Endothelial cell of umbilical vein (primary cell): ENCODE results near the gene NCKAP5.

ENCODE experiments used
- EZH2 ChIP-seq: IDR thresholded peaks from 2 replicates; pipeline ENCODE4 v1.6.1; 2012; ENCODE audit warnings: borderline replicate concordance, low read depth, mild to moderate bottlenecking, moderate library complexity, low read length, inconsistent platforms; ENCODE audit not compliant: severe bottlenecking
- FOS ChIP-seq: IDR thresholded peaks from 2 replicates; pipeline ENCODE4 v1.6.1; 2011; ENCODE audit warnings: mild to moderate bottlenecking, low read length, moderate library complexity, borderline replicate concordance; ENCODE audit not compliant: insufficient read depth
- GATA2 ChIP-seq: IDR thresholded peaks from 2 replicates; pipeline ENCODE4 v1.7.0; 2011; ENCODE audit warnings: low read depth, mild to moderate bottlenecking, moderate library complexity, mixed read lengths, low read length; ENCODE audit not compliant: insufficient read length, insufficient read depth
- JUN ChIP-seq: IDR thresholded peaks from 2 replicates; pipeline ENCODE4 v1.6.1; 2011; ENCODE audit warnings: borderline replicate concordance, low read depth; ENCODE audit not compliant: insufficient read length, insufficient read depth
- MYC ChIP-seq: IDR thresholded peaks from one replicate; pipeline ENCODE4 v1.6.1; 2011; ENCODE audit warnings: mild to moderate bottlenecking, low read depth, low read length
- POLR2A ChIP-seq: IDR thresholded peaks from 2 replicates; pipeline ENCODE4 v1.6.1; 2012; ENCODE audit warnings: low read depth, mild to moderate bottlenecking, control low read depth, low read length
- POLR2AphosphoS5 ChIP-seq: IDR thresholded peaks from 2 replicates; pipeline ENCODE4 v1.6.1; 2012; ENCODE audit warnings: low read depth, mild to moderate bottlenecking, control low read depth, low read length, moderate library complexity; ENCODE audit not compliant: insufficient read depth
- TF ChIP-seq, protein P1 (sequence below), 2 donors: IDR thresholded peaks; 1 replicate in 1 of 2; 2 replicates in 1 of 2; pipeline ENCODE4 v1.5.1; 2011; ENCODE audit warnings: low read length in 2 of 2, mild to moderate bottlenecking in 2 of 2, moderate library complexity in 2 of 2, control low read depth in 1 of 2, inconsistent platforms in 1 of 2, low read depth in 1 of 2; ENCODE audit not compliant: insufficient read depth in 1 of 2; ENCODE audit errors: extremely low read depth in 1 of 2
- TF ChIP-seq, protein P2 (sequence below): IDR thresholded peaks from 2 replicates; pipeline ENCODE4 v1.6.1; 2011; ENCODE audit not compliant: insufficient read depth, insufficient read length

DNA sequence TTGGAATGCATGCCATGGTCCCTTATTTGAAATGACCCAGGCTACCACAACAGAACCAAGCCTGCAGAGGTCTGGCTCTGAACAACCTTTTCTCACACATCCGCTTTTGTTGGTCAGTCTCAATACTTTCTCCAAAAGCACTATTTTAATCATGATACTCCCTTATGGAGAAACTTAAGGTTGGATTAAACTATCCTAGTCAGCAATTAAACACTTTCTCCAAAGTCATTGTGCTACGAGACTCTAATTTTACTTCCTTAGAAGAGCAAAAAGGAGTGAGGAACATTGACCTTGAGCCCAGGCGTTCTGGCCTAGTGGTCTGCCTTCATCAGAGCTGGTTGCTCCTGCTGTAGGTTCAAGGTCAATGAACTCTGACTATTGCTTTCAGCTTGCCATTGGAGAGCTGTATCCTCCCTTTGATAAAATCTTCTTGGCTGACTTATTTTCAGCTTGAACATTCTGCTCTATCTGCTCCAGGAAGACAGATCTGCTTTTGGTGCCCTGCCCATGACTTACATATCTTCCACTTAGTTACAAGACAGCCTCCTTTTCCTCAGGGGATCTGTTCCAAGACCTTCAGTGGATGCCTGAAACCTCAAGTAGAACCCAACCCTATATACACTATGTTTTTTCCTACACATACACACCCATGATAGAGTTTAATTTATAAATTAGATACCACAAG lies 91.2 kb downstream of the NCKAP5 start:
- no peak for TF ChIP-seq POLR2AphosphoS5
- TF ChIP-seq, protein P1, sequence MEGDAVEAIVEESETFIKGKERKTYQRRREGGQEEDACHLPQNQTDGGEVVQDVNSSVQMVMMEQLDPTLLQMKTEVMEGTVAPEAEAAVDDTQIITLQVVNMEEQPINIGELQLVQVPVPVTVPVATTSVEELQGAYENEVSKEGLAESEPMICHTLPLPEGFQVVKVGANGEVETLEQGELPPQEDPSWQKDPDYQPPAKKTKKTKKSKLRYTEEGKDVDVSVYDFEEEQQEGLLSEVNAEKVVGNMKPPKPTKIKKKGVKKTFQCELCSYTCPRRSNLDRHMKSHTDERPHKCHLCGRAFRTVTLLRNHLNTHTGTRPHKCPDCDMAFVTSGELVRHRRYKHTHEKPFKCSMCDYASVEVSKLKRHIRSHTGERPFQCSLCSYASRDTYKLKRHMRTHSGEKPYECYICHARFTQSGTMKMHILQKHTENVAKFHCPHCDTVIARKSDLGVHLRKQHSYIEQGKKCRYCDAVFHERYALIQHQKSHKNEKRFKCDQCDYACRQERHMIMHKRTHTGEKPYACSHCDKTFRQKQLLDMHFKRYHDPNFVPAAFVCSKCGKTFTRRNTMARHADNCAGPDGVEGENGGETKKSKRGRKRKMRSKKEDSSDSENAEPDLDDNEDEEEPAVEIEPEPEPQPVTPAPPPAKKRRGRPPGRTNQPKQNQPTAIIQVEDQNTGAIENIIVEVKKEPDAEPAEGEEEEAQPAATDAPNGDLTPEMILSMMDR (IDR thresholded peaks at IDR 0.05; ENCODE audit: extremely low read depth in 1 of 2, insufficient read depth in 1 of 2, low read depth in 1 of 2, low read length in 2 of 2): no peak
- TF ChIP-seq POLR2A: no peak
- TF ChIP-seq EZH2: no peak
- no peak for TF ChIP-seq MYC
- TF ChIP-seq JUN: no peak
- no peak for TF ChIP-seq FOS
- TF ChIP-seq, protein P2, sequence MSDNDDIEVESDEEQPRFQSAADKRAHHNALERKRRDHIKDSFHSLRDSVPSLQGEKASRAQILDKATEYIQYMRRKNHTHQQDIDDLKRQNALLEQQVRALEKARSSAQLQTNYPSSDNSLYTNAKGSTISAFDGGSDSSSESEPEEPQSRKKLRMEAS: no peak
- TF ChIP-seq GATA2: no peak
